Activated CD4-positive, alpha-beta memory T cell treated with anti-CD3 and anti-CD28 coated beads, Interleukin-2, amount 10 ng/mL, durations not matched to agents 7 days and 5 days (primary cell): Measurements from ENCODE around the gene ARHGEF40. TPM values are rescaled to one million over a fixed set of nuclear protein-coding genes. Genes with fewer than 3 reads are reported as not detected.

Experiments
- CTCF ChIA-PET: fragments of 350-600 bp; sonication (Branson Sonifier 250); formaldehyde crosslinking; loops from one replicate; lab custom pipeline; 2021; ENCODE audit warnings: antibody characterized with exemption, inconsistent platforms; lab: Charles Lee
- POLR2A ChIA-PET: fragments of 350-600 bp; sonication (Branson Sonifier 250); formaldehyde crosslinking; loops from one replicate; lab custom pipeline; 2021; ENCODE audit warnings: antibody characterized with exemption; lab: Charles Lee
- DNase-seq: peaks from one replicate; pipeline ENCODE4 v3.0.0-alpha.2; 2020
- H3K27ac Mint-ChIP-seq: one replicate; pipeline ENCODE4 v1.8.0; 2021; ENCODE audit warnings: mild to moderate bottlenecking, mixed read lengths
- H3K27me3 Mint-ChIP-seq: one replicate; pipeline ENCODE4 v1.8.0; 2021; ENCODE audit warnings: mixed read lengths
- H3K36me3 Mint-ChIP-seq: one replicate; pipeline ENCODE4 v1.8.0; 2021; ENCODE audit warnings: low read depth, mixed read lengths
- H3K4me1 Mint-ChIP-seq: one replicate; pipeline ENCODE4 v1.8.0; 2021; ENCODE audit warnings: mixed read lengths
- H3K4me3 Mint-ChIP-seq: one replicate; pipeline ENCODE4 v1.8.0; 2021; ENCODE audit warnings: mild to moderate bottlenecking, mixed read lengths
- H3K9me3 Mint-ChIP-seq: one replicate; pipeline ENCODE4 v1.8.0; 2021; ENCODE audit warnings: mixed read lengths
- total RNA-seq, 2 experiments: library from RNA; stranded (reverse); gene quantifications; one replicate each; pipeline ENCODE4 v1.2.3, GENCODE V29; 2021

Gene ARHGEF40
- total RNA-seq, 2 experiments from 2014 or later: 0.18 to 0.28 TPM

- Mint-ChIP-seq H3K4me1 (peaks cover 8% of the 10 kb centered on the region), H3K9me3 (no peaks in the 10 kb centered on the region), H3K27me3 (peaks cover 18% of the 10 kb centered on the region), H3K4me3 (no peak overlapping the region), H3K27ac (no peak overlapping the region), H3K36me3 (no peaks in the 10 kb centered on the region)
- no peak for DNase-seq
- ChIA-PET CTCF (interaction anchor here (3.0 kb wide), 1 partner anchor 42 kb away, joined by 10 read pairs; no protein-coding TSS in a partner anchor), POLR2A (interaction anchor here (0.6 kb wide), 1 partner anchor 13 kb away, joined by 3 read pairs; no protein-coding TSS in a partner anchor)
Measured at GRCh38 chr14:21056520-21057163, 13.5 kb upstream of the ARHGEF40 start.

- DNase-seq: no peak
- Mint-ChIP-seq H3K27me3 (peaks cover 26% of the 10 kb centered on the region), H3K4me3 (no peak within 1 kb of the TSS), H3K27ac (no peak within 1 kb of the TSS), H3K36me3 (no peaks in the 10 kb centered on the region), H3K4me1 (peaks cover 8% of the 10 kb centered on the region), H3K9me3 (no peaks in the 10 kb centered on the region)
- CTCF ChIA-PET: interaction anchor here (3.0 kb wide), 1 partner anchor 44 kb away, joined by 10 read pairs; no protein-coding TSS in a partner anchor
- POLR2A ChIA-PET: no interaction called here
Measured at GRCh38 chr14:21057803-21058675, 12.1 kb upstream of the ARHGEF40 start, which contains the start of gene RNASE8. Gene RNASE8 (plus strand): TSS chr14:21057822. CDS start chr14:21057893, 71 bp downstream.

DNA sequence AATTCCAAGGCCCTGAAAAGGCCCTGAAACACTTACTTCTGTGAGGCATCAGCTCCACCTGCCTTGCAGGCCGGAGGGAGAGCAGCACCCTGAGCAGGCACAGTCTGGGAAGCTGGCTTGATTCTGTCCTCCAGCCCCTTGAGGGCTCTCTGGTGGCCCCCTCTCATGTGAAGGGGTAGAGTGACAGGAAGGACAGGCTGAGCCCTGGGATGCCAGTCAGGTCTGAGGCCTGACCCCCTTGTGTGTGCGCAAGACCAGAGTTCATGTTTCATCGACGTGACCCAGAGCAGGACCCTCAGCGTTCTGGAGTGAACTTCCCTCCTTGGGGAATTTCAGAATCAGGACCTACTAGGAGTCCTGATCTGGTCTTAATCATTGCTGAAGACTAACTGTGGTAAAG, 11.2 kb upstream of the ARHGEF40 start:
- POLR2A ChIA-PET: no interaction called here
- Mint-ChIP-seq H3K27ac (no peak overlapping the region), H3K9me3 (no peaks in the 10 kb centered on the region), H3K36me3 (no peaks in the 10 kb centered on the region), H3K4me1 (peaks cover 8% of the 10 kb centered on the region), H3K4me3 (no peak overlapping the region), H3K27me3 (peaks cover 33% of the 10 kb centered on the region)
- CTCF ChIA-PET: interaction anchor here (1.0 to 3.0 kb wide), 2 partner anchors 8 to 44 kb away, joined by 3 to 10 read pairs; no protein-coding TSS in a partner anchor
- DNase-seq: no peak

- H3K27me3 Mint-ChIP-seq: peaks cover 33% of the 10 kb centered on the region
- no peak overlapping the region for H3K27ac Mint-ChIP-seq
- ChIA-PET CTCF (interaction anchor here (1.0 kb wide), 1 partner anchor 7 kb away, joined by 3 read pairs; no protein-coding TSS in a partner anchor), POLR2A (no interaction called here)
- H3K9me3 Mint-ChIP-seq: no peaks in the 10 kb centered on the region
- DNase-seq: no peak
- peaks cover 4% of the 10 kb centered on the region for H3K4me1 Mint-ChIP-seq
- no peak overlapping the region for H3K4me3 Mint-ChIP-seq
- no peaks in the 10 kb centered on the region for H3K36me3 Mint-ChIP-seq
Measured at GRCh38 chr14:21059842-21060613, 10.1 kb upstream of the ARHGEF40 start.

GRCh38 chr14:21060614-21061346, 9.3 kb upstream of the ARHGEF40 start:
- Mint-ChIP-seq H3K4me3 (no peak overlapping the region), H3K4me1 (peaks cover 4% of the 10 kb centered on the region), H3K27me3 (peaks cover 39% of the 10 kb centered on the region), H3K9me3 (no peaks in the 10 kb centered on the region), H3K27ac (no peak overlapping the region), H3K36me3 (no peaks in the 10 kb centered on the region)
- DNase-seq: no peak
- CTCF ChIA-PET: interaction anchor here (1.1 to 1.2 kb wide), 2 partner anchors 33 to 46 kb away, joined by 3 to 4 read pairs; no protein-coding TSS in a partner anchor
- POLR2A ChIA-PET: no interaction called here

DNA sequence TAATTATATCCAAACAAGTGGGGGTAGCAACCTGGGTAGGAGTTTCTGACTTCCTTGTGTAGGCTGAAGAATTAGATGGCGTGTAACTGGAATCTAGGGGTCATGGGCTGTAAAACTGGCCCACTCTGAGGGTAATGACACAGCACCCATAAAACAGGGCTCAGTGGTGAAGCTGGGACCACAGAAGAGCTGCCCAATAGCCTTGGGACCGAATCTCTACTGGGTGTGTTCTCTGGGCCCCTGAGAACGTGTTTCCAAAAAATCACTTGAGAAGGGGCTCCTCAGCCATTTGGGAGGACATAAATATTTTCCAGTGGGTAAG, 8.8 kb upstream of the ARHGEF40 start:
- Mint-ChIP-seq H3K27ac (no peak overlapping the region), H3K36me3 (no peaks in the 10 kb centered on the region), H3K9me3 (no peaks in the 10 kb centered on the region), H3K27me3 (peaks cover 42% of the 10 kb centered on the region), H3K4me1 (peaks cover 4% of the 10 kb centered on the region), H3K4me3 (no peak overlapping the region)
- CTCF ChIA-PET: interaction anchor here (1.1 to 1.2 kb wide), 2 partner anchors 33 to 47 kb away, joined by 3 to 4 read pairs; no protein-coding TSS in a partner anchor
- DNase-seq: no peak
- POLR2A ChIA-PET: interaction anchor here (0.7 kb wide), 1 partner anchor 10 kb away, joined by 3 read pairs; no protein-coding TSS in a partner anchor

GRCh38 chr14:21063479-21063878, 6.6 kb upstream of the ARHGEF40 start:
- H3K9me3 Mint-ChIP-seq: no peaks in the 10 kb centered on the region
- no peak overlapping the region for H3K4me3 Mint-ChIP-seq
- peaks cover 61% of the 10 kb centered on the region for H3K27me3 Mint-ChIP-seq
- ChIA-PET POLR2A (no interaction called here), CTCF (interaction anchor here (1.3 kb wide), 1 partner anchor 49 kb away, joined by 4 read pairs; no protein-coding TSS in a partner anchor)
- peaks cover 1% of the 10 kb centered on the region for H3K4me1 Mint-ChIP-seq
- DNase-seq: no peak
- no peak overlapping the region for H3K27ac Mint-ChIP-seq
- H3K36me3 Mint-ChIP-seq: peaks cover 1% of the 10 kb centered on the region

- CTCF ChIA-PET: interaction anchor here (0.7 to 3.6 kb wide), 9 partner anchors 8 to 428 kb away, joined by 3 to 52 read pairs (median 10); partner anchors contain the start of gene TMEM253
- POLR2A ChIA-PET: interaction anchor here (2.7 kb wide), 1 partner anchor 36 kb away, joined by 16 read pairs; no protein-coding TSS in a partner anchor
- H3K4me1 Mint-ChIP-seq: peaks cover 33% of the 10 kb centered on the region
- H3K36me3 Mint-ChIP-seq: peaks cover 2% of the 10 kb centered on the region
- no peak overlapping the region for H3K27ac Mint-ChIP-seq
- no peaks in the 10 kb centered on the region for H3K9me3 Mint-ChIP-seq
- DNase-seq: no peak
- no peak overlapping the region for H3K4me3 Mint-ChIP-seq
- H3K27me3 Mint-ChIP-seq: peaks cover 77% of the 10 kb centered on the region
Measured at GRCh38 chr14:21066882-21067502, 3.1 kb upstream of the ARHGEF40 start.

- Mint-ChIP-seq H3K27me3 (peaks cover 80% of the 10 kb centered on the region), H3K4me3 (peak overlapping the region; percentile 10), H3K4me1 (peaks cover 39% of the 10 kb centered on the region), H3K36me3 (peaks cover 2% of the 10 kb centered on the region), H3K27ac (no peak overlapping the region), H3K9me3 (no peaks in the 10 kb centered on the region)
- ChIA-PET CTCF (interaction anchor here (0.6 to 3.6 kb wide), 13 partner anchors 10 to 78 kb away, joined by 3 to 52 read pairs (median 9); partner anchors contain the start of gene TMEM253), POLR2A (interaction anchor here (0.9 to 1.4 kb wide), 4 partner anchors 19 to 54 kb away, joined by 4 to 6 read pairs (median 4); no protein-coding TSS in a partner anchor)
- peak; percentile 45 for DNase-seq
Measured at GRCh38 chr14:21068521-21069387, 1.4 kb upstream of the ARHGEF40 start.

DNA sequence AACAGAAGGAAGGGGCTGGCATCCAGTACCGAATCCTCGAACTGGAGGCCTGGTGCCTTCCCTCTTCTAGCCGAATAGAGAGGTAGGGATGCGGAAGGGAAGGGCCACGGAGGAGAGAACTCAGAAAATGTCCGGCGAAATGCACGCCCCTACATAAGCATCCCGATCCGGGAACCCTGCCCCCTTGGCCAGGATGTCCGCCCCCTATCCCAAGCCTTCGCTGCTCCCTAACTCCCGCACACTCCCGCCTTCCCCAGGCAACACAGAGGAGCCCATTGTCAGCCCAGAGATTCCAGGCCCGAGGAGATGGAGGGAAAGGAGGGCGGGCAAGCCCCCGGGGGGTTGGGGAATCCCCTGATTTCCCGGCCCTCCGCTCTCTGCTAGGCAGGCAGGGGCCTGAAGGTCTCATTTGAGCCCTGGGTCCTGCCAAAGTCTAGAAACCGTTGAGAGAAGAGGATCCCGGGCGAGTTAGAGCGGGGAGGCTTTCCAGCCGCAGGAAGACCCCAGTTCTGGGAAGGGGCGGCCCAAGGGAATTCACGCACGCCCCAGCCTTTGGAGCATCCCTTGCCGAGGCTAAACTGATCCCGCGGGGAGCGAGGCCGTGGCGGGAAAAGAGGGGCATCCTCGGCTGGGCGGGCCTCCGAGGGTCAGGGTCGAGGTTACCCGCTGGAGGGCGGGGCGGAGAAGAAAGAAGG, 569 bp upstream of the ARHGEF40 start:
- CTCF ChIA-PET: interaction anchor here (1.5 to 3.7 kb wide), 9 partner anchors 18 to 55 kb away, joined by 5 to 52 read pairs (median 10); no protein-coding TSS in a partner anchor
- no peak for DNase-seq
- POLR2A ChIA-PET: interaction anchor here (1.0 to 3.0 kb wide), 6 partner anchors 14 to 76 kb away, joined by 3 to 19 read pairs (median 5); no protein-coding TSS in a partner anchor
- Mint-ChIP-seq H3K9me3 (no peaks in the 10 kb centered on the region), H3K27ac (no peak overlapping the region), H3K4me3 (peak overlapping the region; percentile 47), H3K36me3 (peaks cover 2% of the 10 kb centered on the region), H3K27me3 (peaks cover 79% of the 10 kb centered on the region), H3K4me1 (peaks cover 39% of the 10 kb centered on the region)
